GM18519 (cell line): ENCODE data around the gene TMEM205.
"Not testable (repeated sequence)": the region's sequence is repeated elsewhere in the genome, so short reads cannot be mapped to it uniquely, and the experiment has no call there.

Source experiments
- ATAC-seq: cut with Tn5 transposase; IDR thresholded peaks from one replicate; pipeline ENCODE4 v1.9.1; 2021; ENCODE audit warnings: mild to moderate bottlenecking, moderate library complexity; ENCODE audit not compliant: unreplicated experiment, low FRiP score

The TMEM205 gene

GRCh38 chr19:11340099-11340467 is 6.0 kb downstream of the TMEM205 start:
- not testable (repeated sequence) for ATAC-seq

GRCh38 chr19:11339254-11340098 is 6.6 kb downstream of the TMEM205 start, which contains the start of gene RAB3D:
Gene RAB3D, minus strand, starts transcription at chr19:11339657. Its CDS starts 2,258 bp downstream, at chr19:11337399.
- no peak for ATAC-seq

- ATAC-seq: no peak
Measured at GRCh38 chr19:11338569-11339253, 7.4 kb downstream of the TMEM205 start.

- ATAC-seq: no peak
Measured at GRCh38 chr19:11338121-11338520, 7.9 kb downstream of the TMEM205 start.

- no peak for ATAC-seq
Measured at GRCh38 chr19:11337080-11337479, 9.0 kb downstream of the TMEM205 start.

- no peak for ATAC-seq
Measured at GRCh38 chr19:11335449-11336146, 10.5 kb downstream of the TMEM205 start.

- ATAC-seq: not testable (repeated sequence)
Measured at GRCh38 chr19:11333838-11334237, 12.2 kb downstream of the TMEM205 start.

GRCh38 chr19:11332822-11333221 is 13.2 kb downstream of the TMEM205 start:
- no peak for ATAC-seq

GRCh38 chr19:11331502-11331901 is 14.6 kb downstream of the TMEM205 start:
- no peak for ATAC-seq

- ATAC-seq: no peak
Measured at GRCh38 chr19:11330127-11330526, 15.9 kb downstream of the TMEM205 start.

- no peak for ATAC-seq
Measured at GRCh38 chr19:11325544-11325943, 20.5 kb downstream of the TMEM205 start.

GRCh38 chr19:11324748-11325389 is 21.2 kb downstream of the TMEM205 start:
- ATAC-seq: no peak

GRCh38 chr19:11324079-11324661 is 21.9 kb downstream of the TMEM205 start:
- no peak for ATAC-seq

GRCh38 chr19:11323601-11324078 is 22.4 kb downstream of the TMEM205 start:
- no peak for ATAC-seq

GRCh38 chr19:11322269-11323024 is 23.6 kb downstream of the TMEM205 start:
- no peak for ATAC-seq

GRCh38 chr19:11321191-11322126 is 24.6 kb downstream of the TMEM205 start:
- ATAC-seq: no peak

GRCh38 chr19:11320278-11320995 is 25.6 kb downstream of the TMEM205 start:
- ATAC-seq: not testable (repeated sequence)

GRCh38 chr19:11306337-11306736 is 39.7 kb downstream of the TMEM205 start:
- ATAC-seq: no peak
